GM12864 (cell line): ENCODE measurements around the gene CDKN2A.

Experiments
- DNase-seq: peaks from one replicate; pipeline ENCODE4 v3.0.0-alpha.2; 2011; ENCODE audit warnings: low read depth
- H3K4me3 ChIP-seq: 2 replicates; pipeline ENCODE4 v1.5.1; 2011; ENCODE audit warnings: mild to moderate bottlenecking, low read depth, low read length, control low read depth
- CTCF ChIP-seq: IDR thresholded peaks from 2 replicates; pipeline ENCODE4 v1.5.1; 2011; ENCODE audit warnings: low read depth, mild to moderate bottlenecking, moderate library complexity, low read length, control low read depth, inconsistent platforms; ENCODE audit errors: missing control alignments

Gene CDKN2A

DNA sequence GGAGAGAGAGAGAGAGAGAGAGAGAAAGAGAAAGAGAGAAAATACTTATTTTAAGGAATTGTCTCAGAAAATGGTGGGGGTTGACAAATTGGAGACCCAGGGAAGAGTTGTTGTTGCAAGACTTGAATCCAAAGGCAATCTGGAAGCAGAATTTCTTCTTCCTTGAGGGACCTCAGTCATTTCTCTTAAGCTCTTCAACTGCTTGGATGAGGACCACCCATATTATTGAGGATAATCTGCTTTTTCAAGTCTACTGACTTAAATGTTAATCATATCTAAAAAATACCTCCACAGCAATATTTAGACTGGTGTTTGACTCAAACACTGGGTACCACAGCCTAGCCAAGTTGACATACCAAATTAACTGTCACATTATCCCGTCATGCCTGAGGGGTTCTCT is 3.3 kb upstream of the CDKN2A start:
- DNase-seq = no peak
- no peak overlapping the region for H3K4me3 ChIP-seq
- no peak for TF ChIP-seq CTCF

DNA sequence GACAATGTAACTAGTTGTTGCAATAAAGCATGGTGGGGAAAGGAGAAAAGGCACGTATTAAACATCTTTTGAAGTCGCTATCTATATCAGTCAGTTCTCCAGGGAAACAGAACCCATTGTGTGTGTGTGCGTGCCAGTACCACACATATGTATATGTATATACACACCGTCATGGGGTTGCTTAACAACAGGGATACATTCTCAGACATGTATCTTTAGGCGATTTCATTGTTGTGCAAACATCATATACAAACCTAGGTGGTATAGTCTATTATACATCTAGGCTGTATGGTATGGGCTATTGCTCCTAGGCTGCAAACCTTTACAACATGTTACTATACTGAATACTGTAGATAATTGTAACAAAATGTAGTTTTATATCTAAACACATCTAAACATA is 2.7 kb upstream of the CDKN2A start:
- H3K4me3 ChIP-seq = no peak overlapping the region
- no peak for TF ChIP-seq CTCF
- no peak for DNase-seq

DNA sequence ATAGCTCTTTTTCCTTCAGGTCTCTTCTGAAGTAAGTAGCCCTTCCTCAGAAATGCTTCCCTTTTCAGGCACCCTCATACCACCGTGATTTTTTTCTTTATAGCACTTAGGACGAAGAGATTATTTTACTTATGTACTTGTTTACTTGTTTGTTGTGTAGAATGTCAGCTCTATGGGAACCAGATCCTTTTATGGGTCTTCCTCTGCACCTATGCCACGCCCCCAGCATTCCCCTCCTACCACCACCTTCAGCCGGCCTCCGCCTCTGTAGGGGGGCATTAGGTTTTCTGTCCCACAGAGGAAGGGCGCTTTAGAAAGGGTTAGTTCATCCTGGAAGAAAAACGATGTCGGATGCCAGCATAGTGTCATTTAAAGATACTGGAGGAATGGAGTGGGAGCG is 2.2 kb upstream of the CDKN2A start:
- H3K4me3 ChIP-seq = no peak overlapping the region

DNA sequence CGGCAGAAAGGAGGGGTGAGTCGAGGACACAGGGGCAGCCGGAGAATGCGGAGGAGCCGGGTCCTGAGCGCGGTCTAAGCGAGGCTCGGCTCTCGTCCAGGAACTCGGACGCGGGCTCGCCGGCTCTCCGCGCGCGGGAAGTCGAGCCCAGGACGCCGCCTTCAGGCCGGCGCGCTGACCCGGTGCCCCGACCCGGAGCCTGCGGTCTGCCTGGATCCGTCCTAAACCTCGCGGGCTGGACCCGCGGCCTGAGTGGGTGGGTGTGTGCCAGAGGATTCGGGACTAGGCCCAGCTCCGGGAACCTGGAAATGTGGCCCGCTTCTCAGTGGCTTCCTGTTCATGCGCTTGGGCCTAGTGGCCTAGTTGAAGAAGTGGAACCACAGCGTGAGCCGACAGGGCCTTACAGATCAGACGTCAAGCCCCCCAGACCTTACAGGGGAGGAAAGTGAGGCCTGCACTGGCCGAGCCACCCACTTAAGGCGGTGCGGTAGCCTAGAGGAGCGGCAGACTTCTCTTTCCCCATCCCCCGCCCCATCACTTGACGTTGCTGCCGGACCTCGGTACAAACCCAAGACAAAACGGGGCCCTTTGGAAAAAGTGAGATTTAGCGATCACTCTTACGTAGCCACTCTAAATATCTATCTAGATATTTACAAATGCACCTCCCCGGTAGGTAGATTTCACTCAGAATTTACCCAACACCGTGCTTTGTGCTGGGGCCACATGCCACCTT is 1.6 kb upstream of the CDKN2A start:
- DNase-seq = no peak
- peak overlapping the region; percentile 65 for H3K4me3 ChIP-seq
- TF ChIP-seq CTCF = peak; percentile 23

More for the DNA sequence above, 2.2 kb upstream of the CDKN2A start:
- no peak for DNase-seq
- no peak for TF ChIP-seq CTCF

- DNase-seq = peak; percentile 65
- TF ChIP-seq CTCF = no peak
- H3K4me3 ChIP-seq = peak overlapping the region; percentile 65
These were observed 944 bp upstream of the CDKN2A start for GRCh38 chr9:21995006-21995665.

DNA sequence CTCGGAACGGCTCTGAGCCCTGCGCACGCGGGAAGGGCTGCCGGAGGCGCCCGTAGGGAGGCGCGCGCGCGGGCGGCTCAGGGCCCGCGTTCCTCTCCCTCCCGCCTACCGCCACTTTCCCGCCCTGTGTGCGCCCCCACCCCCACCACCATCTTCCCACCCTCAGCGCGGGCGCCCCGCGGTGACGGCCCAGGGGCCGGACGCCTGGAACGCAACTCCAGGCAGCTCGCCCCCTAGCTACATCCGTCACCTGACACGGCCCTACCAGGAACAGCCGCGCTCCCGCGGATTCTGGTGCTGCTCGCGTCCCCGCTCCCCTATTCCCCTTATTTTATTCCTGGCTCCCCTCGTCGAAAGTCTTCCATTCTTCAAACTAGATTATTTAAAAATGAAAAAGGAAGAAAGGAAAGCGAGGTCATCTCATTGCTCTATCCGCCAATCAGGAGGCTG is 389 bp upstream of the CDKN2A start, which contains the start of gene CDKN2B-AS1:
Gene CDKN2B-AS1, plus strand, starts transcription at position 236 of the 450 bp plus-strand sequence.
- peak; percentile 18 for DNase-seq
- H3K4me3 ChIP-seq = peak within 1 kb of the TSS; percentile 65
- TF ChIP-seq CTCF = no peak
